K562 (cell line): Measurements from ENCODE around the gene STRADB. TPM values are rescaled to one million over a fixed set of nuclear protein-coding genes. Genes with fewer than 3 reads are reported as not detected.

Experiments
- CHCHD3 ChIP-seq: fragments of 250-450 bp; sonication (Bioruptor Pico); IDR thresholded peaks from 2 replicates; pipeline ENCODE4 v2.1.2; 2022; ENCODE audit warnings: mild to moderate bottlenecking
- DPF2 ChIP-seq: fragments of 450-650 bp; IDR thresholded peaks from 2 replicates; pipeline ENCODE4 v1.6.1; 2016
- GATAD2A ChIP-seq: fragments of 450-650 bp; IDR thresholded peaks from 2 replicates; pipeline ENCODE4 v1.6.1; 2017
- HDAC1 ChIP-seq, 2 experiments: fragments of 450-650 bp; IDR thresholded peaks; 2 replicates each; pipeline ENCODE4 v1.6.1; 2016 to 2017; ENCODE audit warnings: inconsistent platforms in 1 of 2, mild to moderate bottlenecking in 1 of 2, moderate library complexity in 1 of 2
- HMG20B ChIP-seq: fragments of 250-450 bp; sonication (Bioruptor Pico); IDR thresholded peaks from 2 replicates; pipeline ENCODE4 v1.5.0; 2021; ENCODE audit warnings: mild to moderate bottlenecking
- ID3 ChIP-seq, 2 experiments: fragments of 250-450 bp in 1 of 2; fragments of 450-650 bp in 1 of 2; sonication (Bioruptor Pico) in 1 of 2; IDR thresholded peaks; 2 replicates each; pipeline versions ENCODE4 v1.6.1 to v1.8.0; 2016 to 2021; ENCODE audit warnings: mild to moderate bottlenecking in 2 of 2, moderate library complexity in 2 of 2, missing compliant biosample characterization in 1 of 2, missing genetic modification characterization in 1 of 2
- NBN ChIP-seq: fragments of 450-650 bp; IDR thresholded peaks from 2 replicates; pipeline ENCODE4 v1.6.1; 2016; ENCODE audit warnings: low read depth, mild to moderate bottlenecking
- NCOA4 ChIP-seq: fragments of 450-650 bp; IDR thresholded peaks from 2 replicates; pipeline ENCODE4 v1.6.1; 2018; ENCODE audit warnings: mild to moderate bottlenecking; ENCODE audit not compliant: partially characterized antibody
- NFIC ChIP-seq: fragments of 450-650 bp; IDR thresholded peaks from 2 replicates; pipeline ENCODE4 v1.6.1; 2017; ENCODE audit warnings: mild to moderate bottlenecking, inconsistent platforms
- RAD21 ChIP-seq, 2 experiments: fragments of 250-450 bp in 1 of 2; fragments of 450-650 bp in 1 of 2; sonication (Bioruptor Pico) in 1 of 2; formaldehyde crosslinking in 1 of 2; IDR thresholded peaks in 1 of 2; conservative IDR thresholded peaks in 1 of 2; 2 replicates each; pipeline versions ENCODE4 v1.4.0 to v1.8.0; 2020 to 2022; ENCODE audit warnings: mild to moderate bottlenecking in 2 of 2, moderate library complexity in 1 of 2
- SREBF2 ChIP-seq: sonication (generic); formaldehyde crosslinking; IDR thresholded peaks from 2 replicates; pipeline ENCODE4 v1.4.0; 2020; ENCODE audit warnings: mild to moderate bottlenecking, missing genetic modification reagents
- WHSC1 ChIP-seq: IDR thresholded peaks from one replicate; pipeline ENCODE4 v1.6.1; 2012; ENCODE audit warnings: low read length, control low read depth, inconsistent platforms
- ZKSCAN1 ChIP-seq: fragments of 150-350 bp; IDR thresholded peaks from 2 replicates; pipeline ENCODE4 v1.6.1; 2016; ENCODE audit warnings: low read depth, low read length
- ZNF316 ChIP-seq: fragments of 450-650 bp; IDR thresholded peaks from 2 replicates; pipeline ENCODE4 v1.6.1; 2016
- ZNF41 ChIP-seq: fragments of 250-450 bp; sonication (Bioruptor Pico); conservative IDR thresholded peaks from 2 replicates; pipeline ENCODE4 v1.4.0; 2020; ENCODE audit warnings: mild to moderate bottlenecking
- ZNF518B ChIP-seq: fragments of 250-450 bp; sonication (Bioruptor Pico); IDR thresholded peaks from 2 replicates; pipeline ENCODE4 v1.5.0; 2021; ENCODE audit warnings: mild to moderate bottlenecking, moderate library complexity
- polyA plus RNA-seq, 8 experiments: library from polyadenylated mRNA; depleted of rRNA in 4 of 8; stranded (reverse) in 5 of 8; unstranded in 3 of 8; fragments of >200 nt; fragmentation: Nextera tagmentation in 2 of 8; fragmentation: Illumina TruSeq in 1 of 8; extraction: Ambion mirVana in 2 of 8; extraction: Trizol in 1 of 8; gene quantifications; 2 replicates each; pipeline versions ENCODE4 v1.2.1 to v1.2.3, GENCODE V29; 2011 to 2014; ENCODE audit warnings: inconsistent platforms in 1 of 8, missing spikeins in 1 of 8
- total RNA-seq, 7 experiments: library from RNA; depleted of rRNA in 6 of 7; stranded (reverse); fragments of >200 nt in 6 of 7; fragmentation: Illumina TruSeq in 2 of 7; extraction: Trizol in 2 of 7; gene quantifications; 2 replicates each; pipeline versions ENCODE4 v1.2.1 to v1.2.3, GENCODE V29; 2011 to 2021; ENCODE audit warnings: low replicate concordance in 1 of 7
- TF ChIP-seq, protein P1 (sequence below): fragments of 250-450 bp; sonication (Bioruptor Pico); IDR thresholded peaks from 2 replicates; pipeline ENCODE4 v1.9.0; 2021; ENCODE audit warnings: mild to moderate bottlenecking
- TF ChIP-seq, protein P2 (sequence below): fragments of 450-650 bp; conservative IDR thresholded peaks from 2 replicates; pipeline ENCODE4 v1.6.1; 2016; ENCODE audit warnings: missing genetic modification characterization, low read depth, mild to moderate bottlenecking, control low read depth, missing compliant biosample characterization

Gene STRADB
- total and polyA plus RNA-seq, 9 of the 15 experiments (the other 6 are each of a cell fraction or from before 2014, with no cell fraction given) = 6.9 to 30.6 (median 15.7) TPM

DNA sequence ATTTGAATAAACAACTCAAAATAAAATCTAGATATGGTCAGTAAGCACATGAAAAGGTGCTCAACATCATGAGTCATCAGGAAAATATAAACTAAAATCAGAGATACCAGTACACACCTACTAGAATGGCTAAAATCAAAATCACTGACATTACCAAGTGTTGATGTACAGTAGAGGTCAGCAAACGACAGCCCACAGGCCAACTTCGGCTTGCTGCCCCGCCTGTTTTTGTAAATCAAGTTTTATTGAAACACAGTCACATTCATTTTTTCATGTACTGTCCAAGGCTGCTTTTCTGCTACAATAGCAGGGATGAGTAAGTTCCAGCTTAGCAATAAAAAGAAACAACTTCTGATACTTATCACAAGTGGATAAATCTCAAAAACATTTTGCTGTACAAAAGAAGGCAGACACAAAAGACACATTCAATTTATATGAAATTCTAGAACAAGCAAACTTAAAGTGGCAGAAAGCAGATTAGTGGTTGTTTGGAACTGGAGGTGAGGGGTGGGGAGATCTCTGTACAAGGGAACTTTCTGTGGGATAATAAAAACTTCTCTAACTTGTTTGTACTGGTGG lies 32.4 kb upstream of the STRADB start (continued):
- no peak for TF ChIP-seq ZNF518B (CRISPR knock-in tag)
- TF ChIP-seq ZNF41 = no peak
- no peak for TF ChIP-seq ZKSCAN1
- TF ChIP-seq, protein P1, sequence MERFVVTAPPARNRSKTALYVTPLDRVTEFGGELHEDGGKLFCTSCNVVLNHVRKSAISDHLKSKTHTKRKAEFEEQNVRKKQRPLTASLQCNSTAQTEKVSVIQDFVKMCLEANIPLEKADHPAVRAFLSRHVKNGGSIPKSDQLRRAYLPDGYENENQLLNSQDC (CRISPR knock-in tag) = no peak
- peak; percentile 28 to 55 for TF ChIP-seq RAD21 (CRISPR knock-in tag; conservative IDR thresholded peaks at IDR 0.05 in 1 of 2, IDR thresholded peaks at IDR 0.05 in 1 of 2)
- TF ChIP-seq GATAD2A = no peak
- no peak for TF ChIP-seq CHCHD3 (CRISPR knock-in tag)
- TF ChIP-seq WHSC1 = no peak
- TF ChIP-seq NCOA4 = no peak
- no peak for TF ChIP-seq DPF2
- no peak for TF ChIP-seq NBN
- TF ChIP-seq, protein P2, sequence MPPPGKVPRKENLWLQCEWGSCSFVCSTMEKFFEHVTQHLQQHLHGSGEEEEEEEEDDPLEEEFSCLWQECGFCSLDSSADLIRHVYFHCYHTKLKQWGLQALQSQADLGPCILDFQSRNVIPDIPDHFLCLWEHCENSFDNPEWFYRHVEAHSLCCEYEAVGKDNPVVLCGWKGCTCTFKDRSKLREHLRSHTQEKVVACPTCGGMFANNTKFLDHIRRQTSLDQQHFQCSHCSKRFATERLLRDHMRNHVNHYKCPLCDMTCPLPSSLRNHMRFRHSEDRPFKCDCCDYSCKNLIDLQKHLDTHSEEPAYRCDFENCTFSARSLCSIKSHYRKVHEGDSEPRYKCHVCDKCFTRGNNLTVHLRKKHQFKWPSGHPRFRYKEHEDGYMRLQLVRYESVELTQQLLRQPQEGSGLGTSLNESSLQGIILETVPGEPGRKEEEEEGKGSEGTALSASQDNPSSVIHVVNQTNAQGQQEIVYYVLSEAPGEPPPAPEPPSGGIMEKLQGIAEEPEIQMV (tag) = no peak
- TF ChIP-seq ZNF316 = peak; percentile 22; the same call in 1 of the 2 replicates
- TF ChIP-seq SREBF2 (CRISPR knock-in tag) = no peak
- TF ChIP-seq NFIC = no peak
- TF ChIP-seq ID3 (CRISPR knock-in tag; IDR thresholded peaks at IDR 0.05) = no peak
- no peak for TF ChIP-seq ID3 (tag; IDR thresholded peaks at IDR 0.05)
- TF ChIP-seq HDAC1 (IDR thresholded peaks at IDR 0.05) = no peak
- no peak for TF ChIP-seq HMG20B
